Ovary (tissue), 9 donors: ENCODE results near the gene ERAS. TPM values are rescaled to one million over a fixed set of nuclear protein-coding genes. Genes with fewer than 3 reads are reported as not detected.

Experiments
- DNase-seq, 5 donors: peaks; one replicate each; pipeline ENCODE4 v3.0.0-alpha.2; 2019 to 2020
- H3K27ac ChIP-seq, 2 donors: fragments of 200-600 bp; one replicate each; pipeline versions ENCODE4 v1.5.1 to v1.8.0; 2019 to 2022
- H3K27me3 ChIP-seq: fragments of 200-600 bp; one replicate; pipeline ENCODE4 v1.8.0; 2022
- H3K36me3 ChIP-seq: fragments of 200-600 bp; sonication (generic); one replicate; pipeline ENCODE4 v1.5.1; 2019
- H3K4me1 ChIP-seq: one replicate; pipeline ENCODE4 v1.8.1; 2013; ENCODE audit warnings: mild to moderate bottlenecking, moderate library complexity; ENCODE audit not compliant: insufficient read depth
- H3K4me3 ChIP-seq: fragments of 200-600 bp; sonication (generic); one replicate; pipeline ENCODE4 v1.5.1; 2017
- H3K9me3 ChIP-seq, 2 donors: fragments of 200-600 bp in 1 of 2; sonication (generic) in 1 of 2; one replicate each; pipeline versions ENCODE4 v1.5.1 to v1.8.1; 2013 to 2019; ENCODE audit warnings: mild to moderate bottlenecking in 1 of 2, moderate library complexity in 1 of 2
- EP300 ChIP-seq: sonication (generic); formaldehyde crosslinking; IDR thresholded peaks from one replicate; pipeline ENCODE4 v1.6.1; 2017; ENCODE audit warnings: antibody characterized with exemption
- POLR2A ChIP-seq: fragments of 450-650 bp; IDR thresholded peaks from one replicate; pipeline ENCODE4 v1.6.1; 2017; ENCODE audit warnings: antibody characterized with exemption, mild to moderate bottlenecking, moderate library complexity
- WGBS, 3 donors: extraction: QIAGEN DNeasy Blood & Tissue Kit in 1 of 3; methylation state at CpG; one replicate each; pipeline versions ENCODE4 v1.1.5 to v1.1.7; 2013 to 2017; 5-methylcytosine and 5-hydroxymethylcytosine counted together
- intact Hi-C, 4 donors: fragments of 100-400 bp; cut with DNase I; formaldehyde crosslinking; loops; one replicate each; pipeline versions ENCODE4 v1.11.0 to v1.15.1; 2022 to 2023
- polyA plus RNA-seq, 2 donors: library from polyadenylated mRNA; stranded (reverse); fragments of 200-250 nt in 1 of 2; fragments of 350-450 nt in 1 of 2; fragmentation: Illumina TruSeq in 1 of 2; extraction: RNeasy Lipid Tissue Mini Kit (QIAGEN cat#74804) in 1 of 2; gene quantifications; one replicate each; pipeline ENCODE4 v1.2.3, GENCODE V29; 2013 to 2014
- total RNA-seq, 7 donors: library from RNA; depleted of rRNA in 2 of 7; stranded (reverse); fragments of >200 nt in 2 of 7; fragmentation: NEBNext Ultra II Directional in 3 of 7; extraction: Animal tissue kit (Norgen Biotek cat#: 25700) in 3 of 7; gene quantifications; one replicate each; pipeline versions ENCODE4 v1.1.0 to v1.2.4, GENCODE V29; 2016 to 2023
- TF ChIP-seq, protein P1 (sequence below), 3 donors: fragments of 450-650 bp in 2 of 3; fragments of 200-600 bp in 1 of 3; IDR thresholded peaks; one replicate each; pipeline versions ENCODE4 v1.5.1 to v1.8.0; 2016 to 2022; ENCODE audit warnings: antibody characterized with exemption in 3 of 3, mild to moderate bottlenecking in 1 of 3
- donor health status: DM: no; HTN: no; CAD: no; lungs with moderate emphysema.
- donor health status: DM: no; HTN: no; CAD: no.
- donor health status: Bipolar disorder and iron deficiency.
- donor health status: DM: yes; HTN: yes; CAD: no.
- donor health status: DM: no; HTN: no; CAD: no.
- donor health status: DM: yes; HTN: yes; CAD: no.

The ERAS gene
- total and polyA plus RNA-seq, 9 donors: not detected

DNA sequence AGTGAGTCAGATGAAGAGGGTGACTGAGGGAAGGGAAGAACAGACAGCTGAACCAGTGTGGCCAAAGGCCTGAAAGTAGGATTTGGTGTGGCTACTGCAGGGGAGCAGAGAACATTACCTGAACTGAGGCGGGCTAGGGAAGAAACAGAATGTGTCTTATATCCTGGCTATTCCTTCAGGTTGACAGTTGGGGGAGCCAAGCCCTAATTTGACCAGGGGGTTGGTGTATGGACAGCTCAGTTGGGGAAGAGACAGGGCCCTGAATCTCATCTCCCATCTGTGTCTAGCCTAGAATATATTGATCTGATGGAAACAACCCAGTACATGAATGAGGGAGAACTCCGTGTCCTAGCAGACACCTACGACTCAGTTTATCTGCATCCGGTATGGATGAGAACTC, 20.2 kb upstream of the ERAS start:
- Histone ChIP-seq H3K4me1 (peaks cover 2% of the 10 kb centered on the region), H3K27me3 (no peaks in the 10 kb centered on the region), H3K36me3 (no peaks in the 10 kb centered on the region), H3K4me3 (no peak overlapping the region), H3K27ac (no peak overlapping the region), H3K9me3 (no peaks in the 10 kb centered on the region)
- intact Hi-C loops: no loop called here
- no peak for TF ChIP-seq EP300
- TF ChIP-seq, protein P1, sequence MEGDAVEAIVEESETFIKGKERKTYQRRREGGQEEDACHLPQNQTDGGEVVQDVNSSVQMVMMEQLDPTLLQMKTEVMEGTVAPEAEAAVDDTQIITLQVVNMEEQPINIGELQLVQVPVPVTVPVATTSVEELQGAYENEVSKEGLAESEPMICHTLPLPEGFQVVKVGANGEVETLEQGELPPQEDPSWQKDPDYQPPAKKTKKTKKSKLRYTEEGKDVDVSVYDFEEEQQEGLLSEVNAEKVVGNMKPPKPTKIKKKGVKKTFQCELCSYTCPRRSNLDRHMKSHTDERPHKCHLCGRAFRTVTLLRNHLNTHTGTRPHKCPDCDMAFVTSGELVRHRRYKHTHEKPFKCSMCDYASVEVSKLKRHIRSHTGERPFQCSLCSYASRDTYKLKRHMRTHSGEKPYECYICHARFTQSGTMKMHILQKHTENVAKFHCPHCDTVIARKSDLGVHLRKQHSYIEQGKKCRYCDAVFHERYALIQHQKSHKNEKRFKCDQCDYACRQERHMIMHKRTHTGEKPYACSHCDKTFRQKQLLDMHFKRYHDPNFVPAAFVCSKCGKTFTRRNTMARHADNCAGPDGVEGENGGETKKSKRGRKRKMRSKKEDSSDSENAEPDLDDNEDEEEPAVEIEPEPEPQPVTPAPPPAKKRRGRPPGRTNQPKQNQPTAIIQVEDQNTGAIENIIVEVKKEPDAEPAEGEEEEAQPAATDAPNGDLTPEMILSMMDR (IDR thresholded peaks at IDR 0.05): no peak
- no peak for TF ChIP-seq POLR2A
- WGBS, 3 donors: 82 to 85% (median 84%) methylated on average over 4 of the region's 4 CpGs
- DNase-seq: no peak

GRCh38 chrX:48813644-48814043, 12.7 kb upstream of the ERAS start:
- Histone ChIP-seq H3K9me3 (no peaks in the 10 kb centered on the region), H3K4me1 (no peaks in the 10 kb centered on the region), H3K27me3 (no peaks in the 10 kb centered on the region), H3K27ac (no peak overlapping the region), H3K4me3 (no peak overlapping the region), H3K36me3 (no peaks in the 10 kb centered on the region)
- no peak for DNase-seq
- WGBS, 3 donors: 84 to 88% (median 86%) methylated on average over 8 of the region's 8 CpGs
- intact Hi-C loops: loop anchor here in 1 of 4 donors (2.0 kb wide), 1 partner anchor 75 kb away; no protein-coding TSS in a partner anchor
- TF ChIP-seq, protein P1 (IDR thresholded peaks at IDR 0.05): no peak
- TF ChIP-seq EP300: no peak
- no peak for TF ChIP-seq POLR2A

GRCh38 chrX:48814722-48815121, 11.6 kb upstream of the ERAS start:
- Histone ChIP-seq H3K36me3 (no peaks in the 10 kb centered on the region), H3K27me3 (no peaks in the 10 kb centered on the region), H3K4me3 (no peak overlapping the region), H3K9me3 (no peaks in the 10 kb centered on the region), H3K27ac (no peak overlapping the region), H3K4me1 (no peaks in the 10 kb centered on the region)
- 86 to 88% (median 87%) methylated on average over 8 of the region's 8 CpGs for WGBS, 3 donors
- DNase-seq: no peak
- TF ChIP-seq, protein P1 (IDR thresholded peaks at IDR 0.05): no peak
- TF ChIP-seq POLR2A (no peak), EP300 (no peak)
- intact Hi-C loops: no loop called here

GRCh38 chrX:48815266-48815665, 11.0 kb upstream of the ERAS start:
- no peak for DNase-seq
- Histone ChIP-seq H3K36me3 (no peaks in the 10 kb centered on the region), H3K9me3 (no peaks in the 10 kb centered on the region), H3K27ac (no peak overlapping the region), H3K4me1 (no peaks in the 10 kb centered on the region), H3K4me3 (no peak overlapping the region), H3K27me3 (no peaks in the 10 kb centered on the region)
- WGBS, 3 donors: 81 to 87% (median 86%) methylated on average over 8 of the region's 8 CpGs
- intact Hi-C loops: no loop called here
- TF ChIP-seq POLR2A (no peak), EP300 (no peak)
- TF ChIP-seq, protein P1 (IDR thresholded peaks at IDR 0.05): no peak
